AML-193 (cell line): ENCODE results near the gene RASGEF1B.
"Not testable (repeated sequence)": the region's sequence is repeated elsewhere in the genome, so short reads cannot be mapped to it uniquely, and the experiment has no call there.

Experiments
- DNase-seq, 2 experiments: peaks; one replicate each; lab custom pipeline; 2025; lab: John Stamatoyannopoulos, UW

Gene RASGEF1B

GRCh38 chr4:81498046-81498445 lies 26.3 kb upstream of the RASGEF1B start:
- DNase-seq = no peak

GRCh38 chr4:81495345-81495744 lies 23.6 kb upstream of the RASGEF1B start:
- DNase-seq = no peak

- DNase-seq = no peak
Measured at GRCh38 chr4:81494031-81494431, 22.3 kb upstream of the RASGEF1B start.

GRCh38 chr4:81492606-81493230 lies 21.0 kb upstream of the RASGEF1B start:
- DNase-seq = no peak

- DNase-seq = peak; percentile 89 to 91
Measured at GRCh38 chr4:81491943-81492342, 20.2 kb upstream of the RASGEF1B start.

- DNase-seq = no peak
Measured at GRCh38 chr4:81490403-81491160, 18.9 kb upstream of the RASGEF1B start.

DNA sequence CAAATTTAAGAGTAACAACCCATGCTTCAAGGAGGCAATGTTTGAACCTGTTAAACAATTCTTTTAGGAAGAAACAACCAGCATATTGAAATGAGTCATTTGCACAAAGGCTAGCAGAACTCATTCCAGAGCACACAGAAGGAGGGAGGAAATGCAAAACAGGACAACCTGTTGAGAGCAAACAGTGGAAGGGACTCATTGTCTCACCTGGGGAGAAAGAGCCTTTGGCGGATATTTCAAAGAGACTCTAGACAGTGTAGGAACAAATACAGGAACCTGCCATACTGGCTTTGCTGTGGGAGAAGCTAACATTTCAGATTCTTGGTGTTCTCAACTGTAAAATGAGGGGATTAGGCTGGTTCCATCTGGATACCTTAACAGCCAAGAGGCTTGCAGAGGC lies 14.8 kb upstream of the RASGEF1B start:
- DNase-seq = no peak

GRCh38 chr4:81485310-81485980 lies 13.7 kb upstream of the RASGEF1B start:
- DNase-seq = no peak

DNA sequence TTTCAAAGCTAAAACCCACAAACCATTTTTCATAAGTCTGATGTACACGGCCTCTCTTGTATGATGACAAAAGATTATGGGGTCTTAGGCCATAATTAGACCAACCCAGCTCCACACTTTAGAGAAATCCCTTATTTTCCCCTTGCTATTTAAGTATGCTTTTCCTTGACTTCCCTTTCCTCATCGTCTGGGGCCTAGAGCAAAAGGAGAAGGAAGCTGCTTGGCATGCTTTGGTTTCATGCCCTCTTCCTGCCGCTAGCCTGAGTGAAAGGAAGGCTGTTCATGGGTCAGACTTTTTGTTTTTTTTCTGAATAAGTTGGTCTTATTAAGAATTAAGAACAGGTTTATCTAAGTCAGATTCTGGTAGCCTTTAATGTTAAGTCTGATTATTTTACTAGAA lies 10.6 kb upstream of the RASGEF1B start:
- peak; percentile 49 to 54 for DNase-seq

DNA sequence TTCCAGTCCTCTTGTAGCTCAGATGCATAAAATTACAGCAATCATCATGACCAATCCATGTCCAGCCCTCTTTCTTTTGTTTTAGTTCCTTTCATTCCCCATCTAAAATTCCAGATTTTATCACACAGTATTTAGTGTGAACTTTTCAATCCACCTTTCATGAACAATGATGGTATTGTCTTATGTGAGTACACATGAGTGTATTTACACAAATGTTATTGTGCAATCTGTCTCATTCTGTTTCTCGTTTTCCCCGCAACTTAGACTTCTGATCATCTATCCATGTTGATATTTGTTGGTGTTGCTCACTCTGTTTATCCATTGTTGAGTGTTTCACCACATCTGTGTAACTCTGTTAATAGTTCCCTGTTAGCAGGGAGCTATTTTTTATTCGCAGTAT lies 9.4 kb upstream of the RASGEF1B start:
- DNase-seq = no peak

- not testable (repeated sequence) for DNase-seq
Measured at GRCh38 chr4:81479573-81479972, 7.9 kb upstream of the RASGEF1B start.

DNA sequence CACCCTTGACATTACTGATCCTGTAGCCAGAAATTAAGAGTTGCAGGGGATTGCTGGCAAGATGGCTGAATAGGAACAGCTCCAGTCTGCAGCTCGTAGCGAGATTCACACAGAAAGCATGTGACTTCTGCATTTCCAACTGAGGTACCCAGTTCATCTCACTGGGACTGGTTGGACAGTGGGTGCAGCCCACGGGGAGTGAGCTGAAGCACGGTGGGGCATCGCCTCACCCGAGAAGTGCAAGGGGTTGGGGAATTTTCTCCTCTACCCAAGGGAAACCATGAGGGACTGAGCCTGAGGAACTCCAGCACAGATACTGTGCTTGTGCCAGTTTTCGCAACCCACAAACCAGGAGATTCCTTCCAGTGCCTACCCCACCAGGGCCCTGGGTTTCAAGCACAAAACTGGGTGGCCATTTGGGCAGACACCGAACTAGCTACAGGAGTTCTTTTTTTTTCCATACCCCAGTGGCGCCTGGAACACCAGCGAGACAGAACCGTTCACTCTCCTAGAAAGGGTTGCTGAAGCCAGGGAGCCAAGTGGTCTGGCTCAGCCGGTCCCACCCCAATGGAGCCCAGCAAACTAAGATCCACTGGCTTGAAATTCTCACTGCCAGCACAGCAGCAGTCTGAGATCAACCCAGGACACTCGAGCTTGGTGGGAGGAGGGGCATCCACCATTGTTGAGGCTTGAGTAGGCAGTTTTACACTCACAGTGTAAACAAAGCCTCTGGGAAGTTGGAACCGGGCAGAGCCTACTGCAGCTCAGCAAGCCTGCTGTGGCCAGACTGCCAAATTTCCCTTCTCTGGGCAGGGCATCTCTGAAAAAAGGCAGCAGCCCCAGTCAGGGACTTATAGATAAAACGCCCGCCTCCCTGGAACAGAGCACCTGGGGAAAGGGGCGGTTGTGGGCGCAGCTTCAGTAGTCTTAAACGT lies 1.9 kb upstream of the RASGEF1B start:
- not testable (repeated sequence) for DNase-seq

DNA sequence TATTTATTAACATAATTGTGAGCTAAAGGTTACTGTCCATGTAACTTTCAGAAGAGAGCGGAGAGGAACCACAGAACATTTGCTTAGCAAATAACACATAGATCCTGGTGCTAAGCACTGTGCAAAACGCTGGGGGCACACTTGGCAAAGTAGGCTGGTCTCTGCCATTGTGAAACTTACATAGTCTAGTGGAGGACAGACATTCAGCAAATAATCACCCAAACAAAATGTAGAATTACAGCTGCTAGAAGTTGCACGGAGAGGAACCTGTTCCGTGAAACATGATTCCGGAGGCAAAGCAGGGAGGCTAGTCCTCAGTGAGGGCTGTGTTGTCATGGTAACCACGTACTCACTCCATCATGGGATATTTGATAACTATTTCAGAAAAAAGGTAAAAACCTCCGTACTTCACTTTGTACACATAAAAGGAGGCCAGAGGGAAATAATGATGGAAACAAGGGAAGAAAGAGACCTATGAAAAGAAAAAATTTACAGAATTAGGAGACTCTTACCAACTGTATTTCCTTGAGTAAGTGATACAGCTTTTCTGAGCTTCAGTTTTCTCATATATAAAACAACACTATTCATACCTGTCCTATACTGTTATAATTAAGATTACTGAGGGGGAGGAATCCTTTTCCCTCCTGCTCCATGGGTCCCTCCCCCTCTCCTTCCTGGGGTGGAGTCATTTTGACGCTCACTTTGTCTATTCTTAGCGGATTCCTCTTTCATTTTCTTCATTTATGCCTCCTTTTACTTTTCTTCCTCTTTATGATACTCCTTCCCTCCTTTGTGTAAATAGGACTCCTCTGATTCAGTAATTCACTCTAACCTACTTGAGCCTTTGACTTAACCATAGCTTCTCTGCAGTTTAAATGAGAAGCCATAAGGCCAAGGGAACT lies 825 bp upstream of the RASGEF1B start:
- peak; percentile 64 to 67 for DNase-seq

DNA sequence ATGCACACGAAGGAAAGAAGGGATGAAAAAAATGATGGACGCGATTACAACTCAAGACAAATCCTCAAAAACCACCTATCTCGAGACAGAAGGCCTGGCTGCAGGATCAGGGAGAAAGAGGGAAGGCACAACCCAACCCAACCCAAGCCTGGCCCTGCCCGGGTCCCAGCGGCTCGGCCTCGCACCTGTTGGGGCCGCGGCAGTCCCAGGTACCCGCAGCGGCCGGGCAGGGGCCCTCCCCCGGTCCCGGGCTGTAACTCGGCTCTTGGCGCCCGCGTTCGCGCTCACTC lies 464 bp downstream of the RASGEF1B start:
- no peak for DNase-seq

DNA sequence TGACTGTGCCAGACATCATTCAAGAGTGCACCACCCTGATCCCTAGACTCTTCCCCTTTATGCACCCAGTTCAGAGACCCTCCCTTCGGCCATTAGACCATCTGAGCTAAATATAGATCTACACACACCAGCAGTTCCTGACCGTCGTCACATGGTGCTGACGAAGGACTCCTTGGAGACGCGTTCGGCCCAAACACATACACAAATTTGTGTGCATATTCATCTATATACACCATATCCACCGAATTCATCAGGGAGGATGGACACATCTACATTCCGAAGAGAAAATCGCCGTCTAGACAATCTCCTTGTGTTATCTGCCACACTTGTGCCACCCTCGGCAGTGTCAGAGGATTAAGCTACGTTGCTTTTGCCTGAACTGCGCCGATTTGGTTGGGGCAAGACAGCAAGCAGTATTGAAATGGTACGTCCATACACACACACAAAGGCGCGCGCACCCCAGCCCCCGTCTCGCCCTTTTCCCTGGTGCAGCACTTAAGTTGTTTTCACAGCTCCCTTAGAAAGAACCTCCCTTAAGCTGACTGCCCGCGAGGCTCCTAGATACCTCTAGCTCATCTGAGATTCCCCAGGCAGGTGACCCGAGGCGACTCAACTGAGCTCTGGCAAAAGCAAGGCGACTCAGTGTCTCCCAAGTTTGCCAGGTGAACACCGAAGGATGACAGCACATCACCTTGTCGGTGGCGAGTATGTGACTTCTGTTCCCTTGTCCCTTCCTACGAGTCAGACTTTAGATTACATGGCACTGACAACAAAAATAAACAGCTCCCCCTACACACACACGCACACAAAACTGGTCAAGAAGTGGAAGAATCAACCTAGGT lies 1.0 kb downstream of the RASGEF1B start:
- DNase-seq = no peak

GRCh38 chr4:81469781-81470455 lies 1.8 kb downstream of the RASGEF1B start:
- no peak for DNase-seq

- DNase-seq = no peak
Measured at GRCh38 chr4:81468678-81469077, 3.0 kb downstream of the RASGEF1B start.

DNA sequence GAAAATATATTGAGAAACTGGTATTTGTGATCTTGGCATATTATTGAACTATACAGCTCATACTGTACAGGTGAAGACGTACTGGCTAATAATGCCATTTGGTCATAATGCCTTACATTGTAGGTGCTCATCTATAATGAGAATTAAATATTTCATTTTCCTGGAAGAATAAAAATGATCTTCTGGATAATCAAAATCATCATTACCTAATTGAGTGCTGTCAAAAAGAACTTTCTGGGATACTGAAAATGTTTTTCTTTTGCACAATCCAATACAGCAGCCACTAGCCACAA lies 4.1 kb downstream of the RASGEF1B start:
- no peak for DNase-seq

DNA sequence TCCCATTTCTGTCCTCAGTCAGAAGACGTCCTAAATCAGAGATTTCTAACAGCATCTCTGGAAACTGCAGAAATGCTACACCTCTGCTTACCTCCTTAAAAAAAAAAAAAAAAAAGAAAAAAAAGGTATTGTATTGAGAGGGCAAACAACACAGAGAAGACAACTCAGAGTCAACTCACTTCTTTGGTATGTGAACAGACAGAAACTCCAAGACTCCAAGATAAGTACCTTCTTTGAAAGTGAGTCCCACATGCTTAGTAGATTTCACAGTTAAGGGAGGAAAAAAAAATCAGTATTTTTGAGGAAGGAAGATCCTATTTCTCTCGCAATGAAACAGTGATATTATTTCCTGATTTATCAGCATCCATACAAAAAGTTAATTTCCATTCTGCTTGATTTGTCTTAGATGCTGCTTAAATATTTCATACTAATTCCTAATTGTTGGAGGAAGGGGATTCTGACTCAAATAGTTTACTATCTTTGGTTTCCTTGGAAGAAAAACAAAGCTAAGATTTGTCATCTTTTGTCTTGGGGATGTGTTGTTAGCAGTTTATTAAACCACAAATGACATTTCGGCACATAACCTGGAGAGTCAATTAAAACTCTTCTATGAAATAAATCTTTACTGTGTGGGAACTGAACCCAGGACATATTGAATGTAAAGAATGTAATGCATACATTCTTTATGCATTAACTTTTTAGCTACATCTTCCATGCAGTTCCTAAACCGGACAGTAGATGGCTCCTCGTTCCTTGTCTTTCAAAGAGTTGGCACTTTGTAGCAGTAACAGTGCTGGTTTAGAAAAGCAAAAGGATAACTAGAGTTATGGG lies 4.7 kb downstream of the RASGEF1B start:
- peak; percentile 61 to 82 for DNase-seq
